ENCODE results near the gene PCK2.

PCK2 gene

DNA sequence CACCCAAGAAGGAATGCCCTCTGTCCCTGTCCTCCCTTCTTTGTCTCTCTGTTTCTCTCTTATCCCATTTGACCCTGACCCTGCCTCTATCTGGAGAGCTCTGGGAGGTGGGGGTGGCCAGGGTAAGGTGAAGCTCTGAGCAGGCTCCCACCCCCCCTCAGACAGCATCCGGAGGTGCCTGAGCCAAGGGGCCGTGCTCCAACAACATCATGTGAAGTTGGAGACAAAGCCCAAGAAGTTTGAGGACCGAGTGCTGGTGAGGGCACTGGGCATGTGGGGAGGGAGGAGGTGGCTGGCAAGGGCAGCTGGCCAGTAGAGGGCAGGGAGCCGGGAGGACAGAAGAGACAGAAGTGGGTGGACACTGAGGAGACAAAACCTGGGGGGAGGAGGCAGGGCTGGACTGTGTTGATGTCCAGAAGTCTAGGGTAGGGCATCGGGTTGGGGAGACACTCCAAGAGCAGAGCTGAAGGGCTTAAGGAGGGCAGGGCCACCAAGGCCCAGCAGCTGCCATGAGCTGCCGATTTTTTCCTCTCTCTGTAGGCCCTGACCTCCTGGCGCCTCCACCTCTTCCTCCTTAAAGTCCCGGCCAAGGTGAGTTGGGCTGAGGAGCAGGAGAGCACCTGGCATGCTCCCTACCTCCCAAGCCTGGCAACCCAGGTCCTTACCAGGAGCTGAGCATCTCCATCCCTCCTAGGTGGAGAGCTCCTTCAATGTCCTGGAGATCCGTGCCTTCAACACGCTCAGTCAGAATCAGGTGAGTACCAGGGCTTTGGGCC, 40.4 kb upstream of the PCK2 start:
- no peaks in the 10 kb centered on the region for H3K36me3 Mint-ChIP-seq (ENCODE audit: low read depth)
- no peaks in the 10 kb centered on the region for H3K9me3 Mint-ChIP-seq
- peak overlapping the region; percentile 76 for H3K4me3 Mint-ChIP-seq
- DNase-seq, result no peak
- H3K27me3 Mint-ChIP-seq (ENCODE audit: low read depth, poor library complexity), result peaks cover 54% of the 10 kb centered on the region
- H3K4me1 Mint-ChIP-seq, result peaks cover 28% of the 10 kb centered on the region
- H3K27ac Mint-ChIP-seq, result no peak overlapping the region
- no peak for TF ChIP-seq CTCF (IDR thresholded peaks at IDR 0.05)

DNA sequence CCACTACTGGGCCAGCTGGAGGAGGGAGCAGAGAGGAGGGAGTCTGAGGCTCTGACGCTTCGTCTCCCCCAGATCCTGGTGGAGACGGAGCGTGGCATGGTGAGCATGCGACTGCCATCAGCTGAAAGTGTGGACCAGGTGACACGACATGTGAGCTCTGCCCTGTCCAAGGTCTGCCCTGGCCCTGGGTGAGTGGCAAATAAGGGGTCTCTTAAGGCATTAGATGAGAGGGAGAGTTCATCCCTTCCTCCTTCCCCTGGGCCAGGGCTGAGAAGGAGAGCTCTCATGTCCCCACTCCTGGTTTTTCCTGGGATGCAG, 39.8 kb upstream of the PCK2 start:
- Mint-ChIP-seq H3K4me1 (peaks cover 34% of the 10 kb centered on the region), H3K9me3 (no peaks in the 10 kb centered on the region), H3K27me3 (ENCODE audit: low read depth, poor library complexity) (peaks cover 48% of the 10 kb centered on the region), H3K36me3 (ENCODE audit: low read depth) (no peaks in the 10 kb centered on the region), H3K4me3 (no peak overlapping the region), H3K27ac (no peak overlapping the region)
- DNase-seq, result no peak
- no peak for TF ChIP-seq CTCF (IDR thresholded peaks at IDR 0.05)

DNA sequence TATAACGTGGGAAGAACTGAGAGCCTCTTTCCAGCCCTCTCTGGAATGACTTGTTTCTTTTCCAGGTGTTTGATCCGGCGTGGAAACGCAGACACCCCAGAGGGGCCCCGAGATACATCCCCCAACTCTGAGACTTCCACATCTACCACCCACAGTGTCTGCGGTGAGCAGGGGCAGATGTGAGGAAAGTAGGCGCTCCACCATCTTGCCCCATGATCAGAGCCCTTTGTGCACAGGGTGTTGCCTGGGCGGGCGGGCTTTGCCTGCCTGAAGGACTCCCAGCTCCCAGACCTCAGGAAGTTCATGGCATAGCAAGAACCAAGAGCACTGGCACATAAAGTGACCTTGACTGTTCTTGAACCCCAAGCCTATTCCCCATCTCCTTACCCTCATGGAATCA, 39.5 kb upstream of the PCK2 start:
- Mint-ChIP-seq H3K4me1 (peaks cover 37% of the 10 kb centered on the region), H3K9me3 (no peaks in the 10 kb centered on the region), H3K36me3 (ENCODE audit: low read depth) (no peaks in the 10 kb centered on the region), H3K27me3 (ENCODE audit: low read depth, poor library complexity) (peaks cover 45% of the 10 kb centered on the region), H3K27ac (no peak overlapping the region), H3K4me3 (no peak overlapping the region)
- DNase-seq, result no peak
- no peak for TF ChIP-seq CTCF (IDR thresholded peaks at IDR 0.05)

GRCh38 chr14:24055971-24056799, 37.9 kb upstream of the PCK2 start:
- Mint-ChIP-seq H3K4me3 (no peak overlapping the region), H3K27ac (peak overlapping the region; percentile 36)

GRCh38 chr14:24056800-24057184, 37.3 kb upstream of the PCK2 start:
- Mint-ChIP-seq H3K4me3 (no peak overlapping the region), H3K9me3 (no peaks in the 10 kb centered on the region), H3K27ac (peak overlapping the region; percentile 36), H3K27me3 (ENCODE audit: low read depth, poor library complexity) (peaks cover 27% of the 10 kb centered on the region), H3K36me3 (ENCODE audit: low read depth) (no peaks in the 10 kb centered on the region), H3K4me1 (peaks cover 31% of the 10 kb centered on the region)
- DNase-seq, result no peak
- TF ChIP-seq CTCF (IDR thresholded peaks at IDR 0.05), result no peak

More at GRCh38 chr14:24055971-24056799, 37.9 kb upstream of the PCK2 start:
- Mint-ChIP-seq H3K4me1 (peaks cover 33% of the 10 kb centered on the region), H3K9me3 (no peaks in the 10 kb centered on the region), H3K27me3 (ENCODE audit: low read depth, poor library complexity) (peaks cover 29% of the 10 kb centered on the region), H3K36me3 (ENCODE audit: low read depth) (no peaks in the 10 kb centered on the region)
- TF ChIP-seq CTCF (IDR thresholded peaks at IDR 0.05), result no peak
- no peak for DNase-seq

All from nephron progenitor cell (in vitro differentiated cells).